Esophagus mucosa (tissue), 1 donor: Measurements from ENCODE around the gene NEU3. TPM values are rescaled to one million over a fixed set of nuclear protein-coding genes. Genes with fewer than 3 reads are reported as not detected.
"Not testable (repeated sequence)": the region's sequence is repeated elsewhere in the genome, so short reads cannot be mapped to it uniquely, and the experiment has no call there.

Experiments used
- ATAC-seq: fragments of 200-7000 bp; cut with Tn5 transposase; one replicate; pipeline ENCODE4 v1.9.1; 2020
- total RNA-seq: library from RNA; stranded (reverse); gene quantifications from one replicate; pipeline ENCODE4 v1.2.4, GENCODE V29; 2023
- donor health status: DM: yes; HTN: yes; CAD: no.

The NEU3 gene
- total RNA-seq, 1 donor from 2014 or later, result 2.7 TPM

DNA sequence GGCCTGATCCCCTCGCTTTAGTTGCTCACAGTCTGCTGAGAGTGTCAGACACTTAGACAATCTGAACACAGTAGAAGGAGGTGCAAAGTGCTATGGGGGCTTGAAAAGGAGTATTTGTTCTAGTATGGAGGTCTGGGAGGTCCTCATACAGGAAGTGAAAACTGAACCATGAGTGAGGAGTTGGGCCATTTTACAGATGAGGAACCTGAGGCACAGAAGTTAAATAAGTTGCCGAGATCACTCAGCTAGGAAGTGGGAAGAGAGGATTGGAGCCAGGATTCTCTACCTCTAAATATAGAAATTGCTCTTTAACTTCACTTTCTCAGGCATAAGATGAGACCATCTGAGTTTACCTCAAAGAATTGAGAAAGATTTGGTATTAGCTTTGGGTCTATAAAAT is 4.0 kb upstream of the NEU3 start:
- ATAC-seq, result no peak

DNA sequence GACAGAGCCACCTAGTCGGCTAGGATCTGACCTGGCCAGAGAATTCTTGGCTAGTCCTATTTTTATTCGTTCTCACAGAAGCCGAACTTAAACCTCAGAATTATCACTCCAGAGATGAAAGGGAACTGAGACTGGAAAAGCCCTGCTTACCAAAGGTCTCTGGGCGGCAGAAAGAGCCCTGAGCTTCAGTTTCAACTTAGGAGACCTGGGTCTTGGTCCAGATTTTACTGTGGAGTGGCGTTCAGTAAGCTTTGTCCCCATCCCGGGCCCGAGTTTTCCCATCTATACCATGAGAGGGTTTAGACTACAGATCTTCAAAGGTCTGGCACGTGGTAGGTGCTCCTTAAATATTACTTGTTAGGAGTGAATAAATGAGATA is 516 bp downstream of the NEU3 start:
- no peak for ATAC-seq

DNA sequence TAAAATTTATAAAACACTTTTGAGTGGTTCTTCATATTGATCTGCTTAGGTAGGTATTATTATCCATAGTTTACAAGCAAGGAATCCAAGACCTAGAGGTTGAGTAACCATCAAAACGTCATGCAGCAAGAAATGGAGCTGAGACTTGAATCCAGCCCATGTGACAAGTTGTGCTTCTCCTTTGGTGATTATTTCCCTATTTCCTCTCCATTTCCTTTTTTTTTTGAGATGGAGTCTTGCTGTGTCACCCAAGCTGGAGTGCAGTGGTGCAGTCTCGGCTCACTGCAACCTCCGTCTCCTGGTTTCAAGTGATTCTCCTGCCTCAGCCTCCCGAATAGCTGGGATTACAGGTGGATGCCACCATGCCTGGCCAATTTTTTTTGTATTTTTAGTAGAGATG is 1.4 kb downstream of the NEU3 start:
- not testable (repeated sequence) for ATAC-seq

DNA sequence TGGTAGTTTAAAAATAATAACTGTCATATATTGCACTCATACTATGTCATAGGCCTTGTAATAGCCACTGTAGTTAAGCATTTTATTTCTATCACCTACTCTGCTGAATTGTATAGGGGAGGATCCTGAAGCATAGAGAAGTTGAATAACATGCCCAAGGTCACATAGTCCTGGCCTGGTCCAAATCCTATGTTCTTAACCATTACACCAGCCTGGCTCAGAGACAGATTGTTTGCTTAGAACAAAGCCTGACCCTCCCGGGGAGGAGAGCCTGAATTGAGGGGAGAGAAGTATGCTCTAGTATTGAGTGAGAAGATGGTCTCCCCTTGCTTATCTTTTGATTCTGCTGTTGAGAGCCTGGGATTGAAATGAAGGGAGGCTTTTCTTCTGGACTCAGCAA is 2.2 kb downstream of the NEU3 start:
- ATAC-seq, result no peak

DNA sequence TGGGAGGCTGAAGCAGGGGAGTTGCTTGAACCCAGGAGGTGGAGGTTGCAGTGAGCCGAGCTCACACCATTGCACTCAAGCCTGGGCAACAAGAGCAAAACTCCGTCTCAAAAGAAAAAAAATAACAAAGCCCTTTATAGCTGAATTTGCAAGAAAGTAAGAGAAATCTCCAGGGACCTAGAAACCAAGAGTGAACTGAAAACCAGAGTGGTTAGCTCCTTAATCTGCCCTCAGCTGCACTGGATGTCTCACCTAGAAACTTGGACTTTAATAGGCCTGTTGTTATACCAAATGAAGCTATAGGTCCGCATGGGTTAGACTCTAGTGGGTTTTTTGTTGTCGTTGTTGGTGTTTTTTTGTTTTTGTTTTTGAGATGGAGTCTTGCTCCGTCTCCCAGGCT is 4.1 kb downstream of the NEU3 start:
- no peak for ATAC-seq

DNA sequence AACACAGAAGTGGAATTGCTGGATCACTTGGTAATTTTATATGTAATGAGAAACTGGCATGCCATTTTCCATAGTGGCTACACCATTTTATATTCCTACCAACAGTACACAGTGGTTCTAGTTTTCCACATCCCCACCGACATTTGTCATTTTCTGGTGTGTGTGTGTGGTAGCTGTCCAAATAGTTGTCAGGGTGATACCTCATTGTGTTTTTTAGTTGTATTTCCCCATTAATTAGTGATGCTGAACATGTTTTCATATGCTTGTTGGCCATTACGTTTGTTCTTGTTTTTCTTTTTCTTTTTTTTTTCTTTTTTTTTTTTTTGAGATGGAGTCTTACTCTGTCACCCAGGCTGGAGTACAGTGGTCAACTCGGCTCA is 12.2 kb downstream of the NEU3 start:
- ATAC-seq, result no peak

DNA sequence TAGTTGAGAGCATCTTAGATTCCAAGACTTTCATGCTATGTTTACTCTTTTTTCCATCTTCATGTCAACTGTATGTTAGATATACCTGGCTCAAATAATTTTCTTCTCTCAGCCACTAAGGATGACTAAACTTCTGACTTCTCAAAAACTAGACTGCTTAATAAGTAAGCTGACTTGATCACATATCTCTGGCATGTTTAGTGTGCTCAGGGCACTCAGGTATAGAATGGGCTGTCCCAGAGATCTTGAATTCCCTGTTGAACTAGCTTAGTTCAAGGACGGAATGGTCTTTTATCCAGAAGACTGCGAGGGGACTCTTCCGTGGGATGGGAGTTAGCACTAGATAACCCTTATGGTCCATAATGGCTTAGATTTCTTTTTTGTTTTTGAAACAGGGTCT is 13.0 kb downstream of the NEU3 start:
- no peak for ATAC-seq

DNA sequence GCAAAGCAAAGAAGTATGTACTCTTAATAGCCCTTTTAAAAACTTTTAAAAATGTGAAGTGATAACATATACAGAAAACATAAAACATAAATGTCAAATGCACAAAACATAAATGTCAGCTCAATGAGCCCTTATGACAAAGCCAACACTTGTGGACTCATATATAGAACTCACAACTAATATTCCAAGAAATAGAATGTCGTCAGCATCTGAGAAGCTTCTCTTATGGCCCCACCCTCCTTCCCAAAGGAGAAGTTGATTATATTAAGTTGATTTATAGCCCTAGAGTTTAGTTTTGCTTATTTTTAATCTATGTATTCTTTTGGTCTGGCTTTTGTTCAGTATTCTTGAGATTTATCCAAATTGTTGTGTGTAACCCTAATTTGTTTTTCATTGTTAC is 13.8 kb downstream of the NEU3 start:
- no peak for ATAC-seq

DNA sequence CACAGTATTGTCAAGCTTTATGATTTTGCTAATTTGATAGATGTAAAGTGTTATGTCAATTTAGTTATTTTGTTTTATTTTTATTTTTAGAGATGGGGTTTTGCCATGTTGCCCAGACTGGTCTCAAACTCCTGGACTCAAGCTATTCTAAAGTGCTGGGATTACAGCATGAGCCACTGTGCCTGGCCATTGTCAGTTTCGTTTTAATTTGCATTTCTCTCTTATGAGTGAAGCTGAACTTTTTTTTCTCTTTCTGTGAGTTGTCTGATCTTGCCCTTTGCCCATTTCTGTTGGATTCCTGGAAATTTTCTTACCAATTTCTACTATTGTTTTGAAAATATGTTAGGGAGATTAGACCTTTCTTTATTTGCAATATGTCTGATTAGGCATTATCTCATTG is 15.5 kb downstream of the NEU3 start:
- ATAC-seq, result no peak

DNA sequence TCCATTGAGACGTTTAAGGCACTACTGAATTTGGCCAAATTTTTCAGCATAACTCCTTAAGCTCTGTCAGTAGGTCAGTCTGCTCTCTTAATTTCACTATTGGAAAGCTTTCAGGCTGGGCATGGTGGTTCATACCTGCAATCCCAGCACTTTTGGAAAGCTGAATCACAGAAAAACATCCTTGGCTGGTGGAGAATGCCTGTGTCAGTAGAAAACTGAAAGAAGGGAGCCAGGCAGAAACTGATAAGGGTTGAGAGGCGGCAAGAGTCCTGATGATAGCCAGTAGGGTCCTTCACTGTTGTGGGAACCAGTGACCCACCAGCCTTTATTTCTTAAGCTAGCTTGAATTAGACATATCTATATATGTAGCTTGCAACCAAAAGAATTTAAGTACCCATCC is 22.6 kb downstream of the NEU3 start:
- ATAC-seq, result no peak

DNA sequence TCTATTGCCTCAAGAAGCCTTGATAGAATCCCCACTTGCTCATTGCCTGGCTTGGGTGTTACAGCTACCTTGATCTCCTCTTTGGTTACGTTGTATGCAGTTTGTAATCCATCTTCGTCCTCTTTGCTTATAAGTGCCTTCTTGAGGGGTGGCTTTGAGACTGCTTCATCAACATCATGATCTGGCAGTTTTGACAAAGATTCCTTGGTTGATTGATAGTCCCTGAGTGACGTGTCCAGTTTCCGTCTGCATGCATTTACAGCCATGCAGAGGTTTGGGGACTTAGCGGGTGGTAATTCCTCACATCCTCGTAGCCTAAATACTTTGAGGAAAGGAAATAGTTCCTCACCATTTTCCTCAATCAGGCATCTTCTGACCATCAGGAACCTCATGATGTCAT is 23.1 kb downstream of the NEU3 start:
- ATAC-seq, result no peak

DNA sequence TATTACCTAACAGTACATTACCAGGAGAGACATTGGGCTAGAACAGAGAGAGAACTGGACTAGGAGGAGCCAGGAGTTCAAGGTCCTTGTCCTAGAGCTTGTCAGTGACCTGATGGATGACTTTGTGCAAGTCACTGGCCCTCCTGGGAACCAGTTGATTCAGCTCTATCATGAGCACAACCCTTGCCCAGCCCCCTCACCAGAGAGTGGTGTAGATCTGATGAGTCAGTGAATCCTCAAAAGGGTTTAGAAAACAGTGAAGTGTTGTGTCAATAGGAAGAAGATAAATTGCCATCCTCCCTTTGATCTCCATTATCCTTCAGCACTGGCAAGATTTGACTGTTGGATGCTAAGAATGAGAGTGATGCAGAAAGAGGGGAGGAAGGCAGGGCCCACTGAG is 24.3 kb downstream of the NEU3 start:
- no peak for ATAC-seq

DNA sequence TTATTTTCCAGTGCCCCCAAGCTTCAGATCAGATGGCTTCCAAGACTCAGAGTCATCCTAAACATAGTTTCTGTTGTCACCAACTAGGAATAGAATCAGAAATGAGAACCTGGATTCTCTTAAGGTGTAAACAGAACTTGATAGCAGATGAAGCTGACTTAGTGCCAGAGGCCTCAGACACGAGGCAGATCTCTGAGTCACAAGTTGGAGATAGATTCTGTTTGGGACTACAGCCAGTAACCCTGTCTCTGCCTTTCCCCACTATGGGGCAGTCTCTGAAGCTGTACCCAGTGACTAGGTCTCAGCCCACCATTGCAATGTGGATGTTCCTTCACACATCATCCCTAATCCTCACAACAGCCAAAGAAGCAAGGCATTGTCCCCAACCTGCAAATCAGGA is 25.4 kb downstream of the NEU3 start:
- ATAC-seq, result no peak

DNA sequence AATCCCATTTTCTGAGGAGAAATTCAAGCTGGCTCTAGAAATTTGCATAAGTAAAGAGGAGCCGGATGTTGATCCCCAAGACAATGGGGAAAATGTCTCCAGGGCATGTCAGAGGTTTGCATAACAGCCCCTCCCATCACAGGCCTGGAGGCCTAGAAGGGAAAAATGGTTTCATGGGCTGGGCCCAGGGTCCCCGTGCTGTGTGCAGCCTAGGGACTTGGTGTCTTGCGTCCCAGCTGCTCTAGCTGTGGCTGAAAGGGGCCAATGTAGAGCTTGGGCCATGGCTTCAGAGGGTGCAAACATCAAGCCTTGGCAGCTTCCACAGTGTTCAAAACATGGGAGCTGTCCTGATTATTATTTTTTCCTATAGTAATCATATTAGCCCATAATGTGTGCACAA is 30.5 kb downstream of the NEU3 start:
- not testable (repeated sequence) for ATAC-seq

DNA sequence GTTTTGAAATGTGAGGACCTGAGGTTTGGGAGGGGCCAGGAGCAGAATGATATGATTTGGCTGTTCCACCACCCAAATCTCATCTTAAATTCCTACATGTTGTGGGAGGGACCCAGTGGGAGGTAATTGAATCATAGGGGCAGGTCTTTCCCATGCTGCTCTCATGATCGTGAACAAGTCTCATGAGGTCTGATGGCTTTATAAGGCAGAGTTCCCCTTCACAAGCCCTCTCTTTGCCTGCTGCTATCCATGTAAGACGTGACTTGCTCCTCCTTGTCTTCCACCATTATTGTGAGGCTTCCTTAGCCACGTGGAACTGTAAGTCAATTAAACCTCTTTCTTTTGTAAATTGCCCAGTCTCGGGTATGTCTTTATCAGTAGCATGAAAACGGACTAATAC is 31.6 kb downstream of the NEU3 start:
- ATAC-seq, result not testable (repeated sequence)

DNA sequence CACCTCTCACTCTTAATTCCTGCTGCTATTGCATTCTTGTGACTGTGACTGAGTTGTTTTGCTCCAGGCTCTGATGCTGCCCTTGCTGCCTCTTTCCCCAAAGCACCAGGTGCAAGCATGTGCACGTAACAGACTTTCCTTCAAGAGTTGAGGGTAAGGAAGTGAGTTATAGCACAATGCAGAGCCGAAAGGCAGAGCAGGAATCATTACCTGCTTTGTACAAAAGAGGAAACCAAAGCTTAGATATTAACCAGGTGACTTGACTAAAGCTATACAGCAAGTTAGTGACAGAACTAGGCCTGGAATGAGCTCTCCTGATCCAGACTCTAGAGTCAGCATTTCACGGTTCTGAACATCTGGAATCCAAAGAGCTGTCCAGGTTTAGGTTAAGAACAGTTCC is 33.6 kb downstream of the NEU3 start:
- no peak for ATAC-seq

DNA sequence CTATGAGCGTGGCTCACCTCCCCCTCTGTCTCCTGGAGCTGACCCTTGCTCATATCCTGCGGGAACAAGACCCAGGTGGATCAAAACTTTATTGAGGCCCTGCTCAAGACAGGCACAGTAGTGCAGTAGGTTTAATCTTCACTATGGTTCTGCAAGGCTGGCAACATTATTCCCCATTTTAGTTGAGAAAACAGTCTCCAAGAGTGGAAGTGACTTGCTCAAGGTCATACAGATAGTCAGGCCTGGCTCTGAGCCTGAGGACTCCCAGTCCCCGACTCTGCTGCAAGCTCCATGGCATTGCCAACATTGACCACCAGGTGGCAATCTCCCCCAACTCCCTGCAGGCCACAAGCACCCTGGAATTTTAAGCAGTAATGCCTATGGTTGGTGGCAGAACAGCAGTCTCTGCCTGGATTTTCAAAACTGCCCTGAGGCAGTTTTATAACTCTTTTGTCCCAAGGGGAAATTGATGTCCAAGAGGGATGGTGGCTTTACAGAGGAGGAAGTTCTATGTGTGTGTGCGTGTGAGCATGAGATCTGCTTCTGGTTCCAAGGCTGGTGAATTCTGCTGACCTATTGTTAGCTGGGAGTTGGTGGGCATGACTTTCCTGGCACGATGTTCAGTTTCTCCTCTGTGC is 34.1 kb downstream of the NEU3 start:
- peak; percentile 85 for ATAC-seq

DNA sequence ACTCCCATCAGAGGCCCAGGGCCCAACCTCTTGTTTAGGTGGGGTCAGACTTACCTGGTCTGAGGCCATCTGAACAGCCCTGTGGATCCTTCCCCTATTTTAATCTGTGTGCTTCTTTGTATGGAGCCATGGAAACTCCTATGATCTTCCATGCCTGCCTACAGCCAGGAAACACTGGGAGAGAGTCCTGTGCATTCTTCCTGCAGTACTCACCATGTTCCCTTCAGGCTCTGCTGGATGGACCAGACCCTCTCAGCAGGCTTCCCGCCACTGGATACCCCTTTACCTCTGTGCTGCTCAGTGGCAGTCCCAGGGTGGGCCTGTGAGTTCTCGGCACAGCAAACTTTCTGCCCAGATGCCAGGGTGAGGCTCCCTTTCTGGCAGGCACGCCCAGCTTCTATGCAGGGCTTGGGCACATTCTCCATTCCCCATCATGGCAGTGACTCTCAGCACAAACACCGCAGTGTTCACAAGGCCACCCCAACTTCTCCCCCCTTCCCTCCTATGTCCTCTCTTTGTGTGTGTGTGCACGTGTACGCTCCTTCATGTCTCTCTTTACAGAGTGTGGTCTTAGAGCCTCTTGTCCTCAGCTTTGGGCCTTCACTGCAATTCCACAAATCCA is 34.8 kb downstream of the NEU3 start:
- ATAC-seq, result no peak

DNA sequence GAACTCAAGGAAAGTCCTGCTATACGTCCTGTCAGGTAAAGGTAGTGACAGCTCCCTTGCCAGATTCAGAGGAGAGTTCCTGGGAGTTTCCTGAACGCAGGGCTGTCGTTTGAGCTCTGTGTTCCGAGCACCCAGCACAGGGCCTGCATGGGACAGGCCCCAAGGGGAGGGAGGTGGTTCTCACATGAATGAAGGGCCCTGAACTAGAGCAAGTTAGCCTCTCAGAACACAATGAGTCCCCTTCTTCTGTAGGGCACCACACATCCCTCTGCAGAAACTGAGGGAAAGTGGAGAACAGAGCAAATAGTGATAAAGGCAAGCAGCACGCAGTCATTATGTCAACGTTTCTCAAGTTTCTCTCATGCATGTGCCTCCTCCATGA is 35.3 kb downstream of the NEU3 start:
- no peak for ATAC-seq

DNA sequence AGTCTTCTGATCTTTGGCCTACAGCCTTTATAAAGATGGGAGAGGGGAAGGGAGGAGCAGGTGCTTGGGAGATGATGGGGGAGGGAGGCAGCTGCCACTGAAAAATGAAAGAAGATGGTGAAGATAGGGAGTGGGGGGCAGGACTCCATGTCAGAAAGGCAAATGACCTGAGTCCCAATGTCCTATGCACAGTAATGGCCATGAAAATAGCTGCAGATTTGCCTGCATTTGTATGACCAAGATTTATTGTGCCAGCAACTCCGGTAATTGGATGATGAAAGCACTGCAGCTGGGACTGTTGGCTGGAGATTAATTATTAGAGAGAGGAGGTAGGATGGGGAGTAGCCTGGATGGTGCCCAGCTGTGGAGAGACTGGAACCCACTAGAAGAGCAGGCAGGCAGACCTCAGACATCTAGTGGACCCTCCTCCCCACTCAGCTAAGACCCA is 36.1 kb downstream of the NEU3 start:
- ATAC-seq, result no peak

DNA sequence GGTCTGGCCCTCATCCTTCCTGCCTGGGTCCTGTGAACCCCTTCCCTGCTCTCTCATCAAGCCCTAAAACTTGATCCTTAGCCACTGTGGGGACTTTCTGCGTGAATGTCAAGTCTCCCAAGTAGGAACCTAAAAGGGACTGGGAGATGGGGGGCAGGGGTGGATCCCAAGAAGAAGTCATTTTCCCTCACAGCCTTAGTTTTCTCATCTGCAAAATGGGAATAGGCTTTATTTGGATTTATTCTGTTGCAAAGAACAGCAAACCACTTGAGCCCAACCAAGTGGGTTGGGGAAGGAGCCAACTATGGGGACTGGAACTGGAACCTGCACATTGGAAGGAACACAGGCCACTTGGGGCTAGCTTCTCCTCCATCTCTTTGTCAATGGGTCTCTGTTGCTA is 36.8 kb downstream of the NEU3 start:
- ATAC-seq, result no peak

DNA sequence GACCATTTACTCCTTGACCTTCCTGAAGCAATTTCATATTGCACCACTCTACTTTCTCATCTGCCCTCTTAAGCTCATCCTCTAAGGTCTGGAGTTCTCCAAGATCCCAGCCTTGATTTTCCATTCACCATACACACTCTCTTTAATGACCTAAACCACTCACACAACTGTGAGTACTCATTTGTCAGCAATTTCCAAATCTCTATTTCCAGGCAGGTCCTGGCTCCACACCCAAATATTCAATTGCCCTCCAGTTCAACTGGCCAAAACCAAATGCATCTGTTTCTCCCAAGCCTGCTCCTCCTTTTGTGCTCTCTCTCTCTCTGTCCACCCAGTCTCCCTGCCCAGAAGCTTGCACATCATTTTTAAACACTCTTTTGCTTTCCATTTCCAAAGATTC is 39.6 kb downstream of the NEU3 start:
- ATAC-seq, result no peak

DNA sequence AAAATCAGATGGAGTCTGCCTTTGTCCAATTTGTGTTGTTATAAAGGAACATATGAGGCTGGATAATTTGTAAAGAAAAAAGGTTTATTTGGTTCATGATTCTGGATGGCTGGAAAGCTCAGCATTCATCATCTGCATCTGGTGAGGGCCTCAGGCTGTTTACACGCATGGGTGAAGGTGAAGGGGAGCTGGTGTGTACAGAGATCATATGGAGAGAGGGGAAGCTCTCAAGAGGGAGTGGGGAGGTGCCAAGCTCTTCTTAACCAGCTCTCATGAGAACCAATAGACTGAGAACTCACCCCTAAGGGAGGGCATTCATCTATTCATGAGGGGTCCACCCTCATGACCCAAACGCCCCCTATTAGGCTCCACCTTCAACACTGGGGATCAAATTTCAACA is 40.0 kb downstream of the NEU3 start:
- ATAC-seq, result no peak

DNA sequence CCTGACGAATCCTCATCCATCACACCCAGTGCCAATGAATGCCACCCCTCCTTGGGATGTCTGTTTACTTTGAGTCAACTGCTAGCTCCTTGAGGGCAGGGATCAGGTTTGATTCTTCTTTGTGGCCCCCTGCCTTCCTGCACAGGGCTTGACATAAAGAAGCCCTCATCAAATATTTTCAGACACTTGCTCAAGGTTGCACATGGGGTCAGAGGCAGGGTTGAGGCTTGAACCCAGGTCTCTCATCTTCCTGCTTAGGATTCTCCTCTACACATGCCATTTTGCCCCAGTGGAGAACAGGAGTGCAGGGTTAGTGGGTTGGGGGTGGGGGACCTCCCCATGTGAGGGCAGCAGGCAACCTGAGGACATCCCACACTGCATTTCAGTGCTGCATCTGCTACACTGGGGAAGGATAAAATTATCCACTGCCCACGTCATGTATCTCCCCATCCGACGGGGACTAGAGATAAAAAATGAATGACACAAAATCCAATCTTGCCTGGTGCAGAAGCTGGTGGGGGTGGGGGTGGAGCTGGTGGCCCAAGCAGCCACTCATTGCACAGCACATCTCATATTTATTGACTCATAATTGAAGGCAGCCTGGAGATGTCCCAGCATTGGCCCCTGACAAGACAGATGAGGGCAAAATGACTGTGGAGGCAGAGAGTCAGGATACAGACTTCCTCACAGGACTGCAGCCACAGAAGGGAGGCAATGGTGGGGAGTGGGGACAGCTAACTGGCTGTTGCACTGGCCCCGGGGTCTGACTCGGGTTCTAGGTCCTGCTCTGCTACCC is 41.3 kb downstream of the NEU3 start:
- no peak for ATAC-seq
